Subcutaneous abdominal adipose tissue (tissue), 5 donors: ENCODE results near the gene NET1.

ENCODE experiments used
- H3K27ac ChIP-seq: one replicate; pipeline ENCODE4 v1.7.0; 2013; ENCODE audit warnings: low read depth, mild to moderate bottlenecking, inconsistent platforms, low read length, moderate library complexity
- H3K27me3 ChIP-seq, 5 donors: one replicate each; pipeline ENCODE4 v1.7.0; 2013; ENCODE audit warnings: low read length in 5 of 5, inconsistent platforms in 1 of 5; ENCODE audit not compliant: control insufficient read depth in 5 of 5, insufficient read depth in 4 of 5
- H3K36me3 ChIP-seq, 5 donors: one replicate each; pipeline ENCODE4 v1.7.0; 2013; ENCODE audit warnings: low read length in 5 of 5; ENCODE audit not compliant: control insufficient read depth in 5 of 5, insufficient read depth in 5 of 5
- H3K4me1 ChIP-seq, 5 donors: one replicate each; pipeline ENCODE4 v1.7.0; 2013; ENCODE audit warnings: low read length in 5 of 5, mild to moderate bottlenecking in 3 of 5, moderate library complexity in 1 of 5; ENCODE audit not compliant: control insufficient read depth in 5 of 5, insufficient read depth in 5 of 5
- H3K4me3 ChIP-seq, 5 donors: one replicate each; pipeline ENCODE4 v1.7.0; 2013; ENCODE audit warnings: low read length in 5 of 5, low read depth in 1 of 5
- H3K9ac ChIP-seq, 5 donors: one replicate each; pipeline ENCODE4 v1.7.0; 2013; ENCODE audit warnings: low read length in 5 of 5, mild to moderate bottlenecking in 4 of 5, moderate library complexity in 3 of 5
- H3K9me3 ChIP-seq, 5 donors: one replicate each; pipeline ENCODE4 v1.7.0; 2013; ENCODE audit warnings: low read length in 5 of 5; ENCODE audit not compliant: control insufficient read depth in 5 of 5
- donor health status: healthy.
- donor health status: healthy.
- donor health status: healthy.
- donor health status: healthy.
- donor health status: healthy.

NET1 gene

GRCh38 chr10:5498791-5499492 is 86.6 kb downstream of the NET1 start:
- Histone ChIP-seq H3K27ac (no peak overlapping the region), H3K4me1 (peaks cover 0 to 3% (median 0%) of the 10 kb centered on the region in 5 donors), H3K9ac (no peak overlapping the region), H3K9me3 (no peaks in the 10 kb centered on the region), H3K4me3 (no peak overlapping the region), H3K27me3 (no peaks in the 10 kb centered on the region), H3K36me3 (no peaks in the 10 kb centered on the region)

- H3K4me1 ChIP-seq, result no peaks in the 10 kb centered on the region
- no peak within 1 kb of the TSS for H3K27ac ChIP-seq
- H3K9ac ChIP-seq, result no peak within 1 kb of the TSS
- no peak within 1 kb of the TSS for H3K4me3 ChIP-seq
- H3K27me3 ChIP-seq, result no peaks in the 10 kb centered on the region
- H3K36me3 ChIP-seq, result no peaks in the 10 kb centered on the region
- no peaks in the 10 kb centered on the region for H3K9me3 ChIP-seq
Measured at GRCh38 chr10:5499493-5500140, 87.3 kb downstream of the NET1 start, which contains the start of gene CALML5. Gene CALML5 (minus strand): TSS chr10:5499570. CDS start chr10:5499438, 132 bp downstream.

- Histone ChIP-seq H3K9ac (no peak overlapping the region), H3K9me3 (no peaks in the 10 kb centered on the region), H3K4me1 (no peaks in the 10 kb centered on the region), H3K27ac (no peak overlapping the region), H3K27me3 (no peaks in the 10 kb centered on the region), H3K4me3 (no peak overlapping the region), H3K36me3 (no peaks in the 10 kb centered on the region)
Measured at GRCh38 chr10:5500162-5500670, 87.9 kb downstream of the NET1 start.

GRCh38 chr10:5500910-5501309 is 88.6 kb downstream of the NET1 start:
- Histone ChIP-seq H3K36me3 (no peaks in the 10 kb centered on the region), H3K27ac (no peak overlapping the region), H3K9ac (no peak overlapping the region), H3K4me3 (no peak overlapping the region), H3K9me3 (no peaks in the 10 kb centered on the region), H3K27me3 (no peaks in the 10 kb centered on the region), H3K4me1 (no peaks in the 10 kb centered on the region)

GRCh38 chr10:5502061-5502521 is 89.7 kb downstream of the NET1 start:
- H3K9ac ChIP-seq, result no peak overlapping the region
- H3K27ac ChIP-seq, result no peak overlapping the region
- no peak overlapping the region for H3K4me3 ChIP-seq
- H3K36me3 ChIP-seq, result no peaks in the 10 kb centered on the region
- no peaks in the 10 kb centered on the region for H3K9me3 ChIP-seq
- no peaks in the 10 kb centered on the region for H3K27me3 ChIP-seq
- peaks cover 0 to 4% (median 0%) of the 10 kb centered on the region in 5 donors for H3K4me1 ChIP-seq

GRCh38 chr10:5502571-5503476 is 90.5 kb downstream of the NET1 start:
- Histone ChIP-seq H3K4me3 (no peak overlapping the region), H3K27ac (no peak overlapping the region), H3K9me3 (no peaks in the 10 kb centered on the region), H3K4me1 (peaks cover 0 to 4% (median 0%) of the 10 kb centered on the region in 5 donors), H3K36me3 (no peaks in the 10 kb centered on the region), H3K9ac (no peak overlapping the region), H3K27me3 (no peaks in the 10 kb centered on the region)

- H3K27me3 ChIP-seq, result no peaks in the 10 kb centered on the region
- no peak overlapping the region for H3K9ac ChIP-seq
- H3K36me3 ChIP-seq, result no peaks in the 10 kb centered on the region
- H3K4me1 ChIP-seq, result peaks cover 0 to 4% (median 0%) of the 10 kb centered on the region in 5 donors
- no peak overlapping the region for H3K27ac ChIP-seq
- no peaks in the 10 kb centered on the region for H3K9me3 ChIP-seq
- no peak overlapping the region for H3K4me3 ChIP-seq
Measured at GRCh38 chr10:5503477-5503835, 91.1 kb downstream of the NET1 start.

GRCh38 chr10:5504146-5505072 is 92.1 kb downstream of the NET1 start:
- H3K4me1 ChIP-seq, result peaks cover 0 to 4% (median 0%) of the 10 kb centered on the region in 5 donors
- H3K27me3 ChIP-seq, result no peaks in the 10 kb centered on the region
- H3K36me3 ChIP-seq, result no peaks in the 10 kb centered on the region
- no peak overlapping the region for H3K27ac ChIP-seq
- H3K9me3 ChIP-seq, result no peaks in the 10 kb centered on the region
- no peak overlapping the region for H3K4me3 ChIP-seq
- no peak overlapping the region for H3K9ac ChIP-seq

- H3K27me3 ChIP-seq, result no peaks in the 10 kb centered on the region
- no peaks in the 10 kb centered on the region for H3K9me3 ChIP-seq
- H3K9ac ChIP-seq, result no peak overlapping the region
- H3K36me3 ChIP-seq, result no peaks in the 10 kb centered on the region
- no peak overlapping the region for H3K4me3 ChIP-seq
- H3K27ac ChIP-seq, result no peak overlapping the region
- H3K4me1 ChIP-seq, result peaks cover 0 to 6% (median 4%) of the 10 kb centered on the region in 5 donors
Measured at GRCh38 chr10:5506246-5506645, 93.9 kb downstream of the NET1 start.
